ENCODE data around the gene ITPK1.
"Not testable (repeated sequence)": the region's sequence is repeated elsewhere in the genome, so short reads cannot be mapped to it uniquely, and the experiment has no call there.

The ITPK1 gene

GRCh38 chr14:93128725-93129459 lies 13.2 kb upstream of the ITPK1 start:
- no peak for DNase-seq (ENCODE audit: low spot score)

DNA sequence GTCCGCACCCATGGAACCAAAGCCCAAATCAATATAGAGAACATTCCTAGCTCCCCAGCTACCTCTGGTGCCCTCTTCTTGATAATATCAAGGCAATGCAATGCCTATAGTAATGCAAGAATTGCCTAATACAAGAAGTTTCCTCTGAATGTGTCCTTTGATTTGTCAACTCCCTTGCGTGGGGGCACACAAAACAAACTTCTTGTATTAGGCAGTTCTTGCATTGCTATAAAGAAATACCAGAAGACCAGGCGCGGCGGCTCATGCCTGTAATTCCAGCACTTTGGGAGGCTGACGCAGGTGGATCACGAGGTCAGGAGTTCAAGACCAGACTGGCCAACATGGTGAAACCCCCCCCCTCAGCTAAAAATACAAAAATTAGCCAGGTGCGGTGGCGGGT lies 10.4 kb upstream of the ITPK1 start:
- no peak for DNase-seq (ENCODE audit: low spot score)

- peak; percentile 32 for DNase-seq (ENCODE audit: low spot score)
Observed at GRCh38 chr14:93122826-93123225, 7.1 kb upstream of the ITPK1 start.

- no peak for DNase-seq (ENCODE audit: low spot score)
Observed at GRCh38 chr14:93121030-93121834, 5.5 kb upstream of the ITPK1 start.

DNA sequence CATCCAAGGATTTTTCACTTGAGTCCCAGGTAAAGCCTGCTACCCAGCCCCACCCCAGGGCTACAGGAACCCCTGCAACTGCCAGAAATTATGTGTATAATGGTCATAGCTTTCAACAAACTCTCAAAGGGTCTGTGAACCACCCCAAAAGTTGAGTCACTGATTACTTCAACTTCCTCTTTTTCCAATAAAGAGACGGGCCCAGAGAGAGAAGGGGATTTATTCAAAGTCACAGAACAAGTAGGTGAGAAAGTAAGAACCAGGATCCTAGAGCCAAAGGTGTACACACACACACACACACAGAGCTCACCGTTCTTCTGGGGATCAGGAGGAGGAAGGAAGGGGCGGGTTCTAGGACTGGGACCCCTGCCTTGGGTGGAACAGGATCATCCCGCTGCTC lies 4.8 kb upstream of the ITPK1 start:
- no peak for DNase-seq (ENCODE audit: low spot score)

DNA sequence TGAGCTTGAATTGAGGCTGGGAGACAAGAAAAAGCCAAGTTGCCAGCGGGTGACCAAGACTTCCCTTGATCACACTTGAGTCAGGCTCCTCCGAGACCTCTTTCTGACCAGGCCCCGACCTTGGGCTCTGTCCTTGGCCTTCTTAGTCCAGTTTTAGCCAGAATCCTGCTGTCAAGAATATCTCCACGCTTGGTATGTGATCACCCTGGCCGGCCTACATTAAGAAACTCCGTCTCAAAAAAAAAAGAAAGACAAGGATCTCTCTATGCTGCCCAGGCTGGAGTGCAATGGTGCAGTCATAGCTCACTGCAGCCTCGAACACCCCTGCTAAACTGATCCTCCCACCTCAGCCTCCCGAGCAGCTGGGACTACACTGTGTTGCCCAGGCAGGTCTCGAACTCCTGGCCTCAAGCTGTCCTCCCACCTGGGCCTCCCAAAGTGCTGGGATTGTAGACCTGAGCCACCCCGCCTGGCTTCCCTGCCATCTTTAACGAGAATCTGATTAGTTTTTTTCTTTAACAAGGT lies 1.0 kb upstream of the ITPK1 start:
- no peak for DNase-seq (ENCODE audit: low spot score)

- peak; percentile 93 for DNase-seq (ENCODE audit: low spot score)
Observed at GRCh38 chr14:93115069-93115820, 480 bp downstream of the ITPK1 start.

DNA sequence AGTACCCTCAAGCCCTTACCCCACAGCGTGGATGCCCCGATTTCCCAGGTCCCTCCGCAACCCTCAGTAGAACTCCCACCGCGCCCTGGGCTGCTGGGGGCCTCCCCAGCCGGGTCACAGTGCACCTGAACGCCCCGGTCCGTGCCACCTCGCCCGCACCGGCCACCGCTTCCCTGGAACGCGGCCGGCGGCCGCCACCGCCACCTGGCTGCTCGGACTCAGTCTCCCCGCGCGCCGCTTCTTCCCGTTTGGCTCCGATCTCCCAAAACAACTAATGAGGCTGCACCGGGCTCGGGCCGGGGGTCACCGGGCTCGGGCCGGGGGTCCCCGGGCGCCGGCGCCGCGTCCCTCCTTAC lies 1.0 kb downstream of the ITPK1 start:
- no peak for DNase-seq (ENCODE audit: low spot score)

GRCh38 chr14:93114068-93114710 lies 1.5 kb downstream of the ITPK1 start:
- peak; percentile 13 for DNase-seq (ENCODE audit: low spot score)

DNA sequence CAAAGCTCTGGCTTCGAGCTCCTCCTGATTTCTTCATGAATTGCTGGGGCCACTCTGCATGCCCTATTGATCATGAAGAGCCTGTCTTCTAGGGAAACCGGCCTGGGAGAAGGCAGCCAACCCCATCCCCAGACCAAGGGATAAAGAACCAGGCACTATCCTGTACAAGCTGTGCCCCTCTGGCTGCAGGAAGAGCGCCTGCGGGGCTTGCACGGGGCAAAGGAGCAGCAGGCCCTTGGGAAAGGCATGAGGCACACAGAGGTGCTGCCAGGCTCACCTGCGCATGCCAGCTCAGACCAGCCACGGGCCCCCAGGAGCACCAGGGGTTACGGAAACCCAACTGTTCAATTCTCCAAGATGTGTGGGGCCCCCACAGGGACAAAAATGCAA lies 2.1 kb downstream of the ITPK1 start:
- DNase-seq (ENCODE audit: low spot score), result peak; percentile 11

- DNase-seq (ENCODE audit: low spot score), result peak; percentile 81
Observed at GRCh38 chr14:93112891-93113677, 2.6 kb downstream of the ITPK1 start.

DNA sequence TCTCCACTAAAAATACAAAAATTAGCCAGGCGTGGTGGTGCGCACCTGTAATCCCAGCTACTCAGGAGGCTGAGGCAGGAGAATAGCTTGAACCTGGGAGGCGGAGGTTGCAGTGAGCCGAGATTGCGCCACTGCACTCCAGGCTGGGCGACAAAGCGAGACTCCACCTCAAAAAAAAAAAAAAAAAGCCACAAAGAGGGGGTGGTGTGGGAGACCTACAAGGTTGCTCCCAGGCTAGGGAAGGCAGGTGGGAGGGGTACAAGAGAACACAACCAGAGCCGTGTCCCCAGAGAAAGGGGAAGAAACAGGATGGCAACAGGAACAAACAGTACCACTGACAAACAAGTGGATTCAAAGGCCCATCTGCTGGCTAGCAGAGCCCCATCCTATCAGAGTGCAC lies 4.2 kb downstream of the ITPK1 start:
- not testable (repeated sequence) for DNase-seq (ENCODE audit: low spot score)

DNA sequence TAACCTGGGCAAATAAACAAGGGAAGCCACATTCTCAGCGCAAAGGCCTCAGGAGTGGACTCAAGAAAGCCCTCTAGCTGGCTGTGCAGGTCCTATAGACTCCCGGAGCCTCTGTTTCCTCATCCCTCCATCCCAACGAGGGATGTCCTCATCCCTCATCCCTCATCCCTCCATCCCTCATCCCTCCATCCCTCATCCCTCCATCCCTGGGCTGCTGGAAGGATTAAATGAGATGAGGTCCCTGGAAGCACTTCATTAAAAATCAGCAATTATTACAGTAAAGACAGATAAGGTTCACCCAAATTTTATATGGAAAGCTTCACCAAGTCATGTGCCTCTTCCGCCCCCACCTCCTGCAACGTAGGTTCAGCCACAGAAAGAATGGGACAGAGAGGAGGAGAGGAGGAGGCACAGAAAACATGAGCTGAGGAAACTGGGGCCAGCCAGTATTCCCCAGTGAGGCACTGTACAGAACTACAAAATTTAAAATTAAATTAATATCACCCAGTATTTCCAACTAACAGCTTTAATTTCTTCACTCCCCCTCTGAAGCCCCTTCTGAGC lies 4.8 kb downstream of the ITPK1 start:
- no peak for DNase-seq (ENCODE audit: low spot score)

DNA sequence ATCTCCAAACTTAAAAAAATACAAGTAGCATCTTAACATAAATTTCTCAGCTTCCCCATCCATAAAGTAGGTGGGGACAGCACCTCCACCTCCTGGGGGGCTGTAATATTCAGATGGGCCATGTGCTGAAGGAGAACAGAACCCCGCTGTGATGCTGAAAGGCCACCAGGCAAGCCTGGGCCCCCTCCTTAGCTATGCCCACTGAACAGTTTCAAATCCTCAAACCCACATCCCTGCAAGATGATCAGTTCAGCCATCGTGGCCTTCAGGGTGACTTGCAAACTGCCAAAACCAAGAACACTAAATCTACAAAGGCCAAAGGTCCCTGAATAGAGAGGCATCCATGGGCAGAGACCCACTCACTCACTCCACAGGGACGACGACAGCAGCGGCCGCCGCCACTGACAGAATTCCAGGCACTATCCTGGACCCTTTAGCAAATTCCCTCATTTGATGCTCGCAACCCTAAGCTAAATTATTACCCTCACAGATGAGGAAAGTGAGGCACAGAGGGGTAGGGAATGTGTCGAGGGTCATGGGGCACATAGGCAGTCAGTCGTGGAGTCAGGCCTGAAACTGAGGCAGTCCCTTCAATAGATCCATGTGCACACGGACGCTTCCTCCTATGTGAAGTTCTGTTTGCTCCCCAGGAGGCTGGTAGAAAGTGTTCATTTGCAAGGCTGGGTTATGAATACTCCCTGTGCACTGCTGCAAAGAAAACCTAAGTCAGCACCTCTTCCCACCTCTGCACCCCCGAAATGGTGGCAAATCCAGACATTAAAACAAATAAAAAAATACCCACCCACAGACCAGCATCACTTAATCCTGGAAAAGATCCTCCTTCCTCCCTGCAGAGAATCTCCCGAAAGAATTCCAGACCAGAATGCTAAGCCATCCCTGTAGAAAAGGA lies 5.9 kb downstream of the ITPK1 start:
- DNase-seq (ENCODE audit: low spot score), result no peak

- DNase-seq (ENCODE audit: low spot score), result no peak
Observed at GRCh38 chr14:93108105-93108504, 7.6 kb downstream of the ITPK1 start.

GRCh38 chr14:93107453-93107852 lies 8.3 kb downstream of the ITPK1 start:
- no peak for DNase-seq (ENCODE audit: low spot score)

DNA sequence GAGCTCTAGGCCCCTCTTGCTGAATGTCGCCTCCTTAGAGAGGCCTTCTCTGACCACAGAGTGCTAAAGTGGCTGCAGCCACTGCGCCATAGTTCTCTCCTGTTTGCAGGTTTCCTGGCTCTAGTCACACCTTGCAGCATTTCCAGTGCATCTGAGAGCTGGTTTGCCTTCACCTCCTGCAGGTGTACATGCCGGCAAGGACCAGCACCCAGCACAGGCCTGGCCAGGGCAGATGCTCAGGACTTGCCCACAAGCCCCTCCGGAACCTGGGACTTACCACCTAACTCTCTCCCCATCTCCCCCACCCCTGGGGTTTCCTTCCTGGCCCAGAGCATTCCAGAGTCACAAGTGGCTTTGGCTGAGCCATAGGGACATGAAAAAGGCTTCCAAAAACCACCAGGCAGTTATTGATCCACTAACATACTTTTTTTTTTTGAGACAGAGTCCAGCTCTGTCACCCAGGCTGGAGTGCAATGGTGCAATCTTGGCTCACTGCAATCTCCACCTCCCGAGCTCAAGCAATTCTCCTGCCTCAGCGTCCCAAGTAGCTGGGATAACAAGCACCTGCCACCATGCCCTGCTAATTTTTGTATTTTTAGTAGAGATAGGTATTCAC lies 9.1 kb downstream of the ITPK1 start:
- no peak for DNase-seq (ENCODE audit: low spot score)

- not testable (repeated sequence) for DNase-seq (ENCODE audit: low spot score)
Observed at GRCh38 chr14:93105856-93106255, 9.9 kb downstream of the ITPK1 start.

- DNase-seq (ENCODE audit: low spot score), result peak; percentile 60
Observed at GRCh38 chr14:93105362-93105761, 10.4 kb downstream of the ITPK1 start.
